K562 (cell line): ENCODE results near the gene ANKLE2. TPM values are rescaled to one million over a fixed set of nuclear protein-coding genes. Genes with fewer than 3 reads are reported as not detected.
A peak's percentile ranks its signal among the peaks of the same experiment; 100 is the strongest.

Experiments
- ATAC-seq: fragments of 200-7000 bp; cut with Tn5 transposase; 3 replicates; pipeline ENCODE4 v1.9.1; 2020; ENCODE audit warnings: moderate library complexity
- BruUV-seq: library from RNA; stranded (reverse); fragments of 400-500 nt; replicated peaks from 2 replicates; lab custom pipeline; 2021; lab: Mats Ljungman, UMichigan
- CTCF ChIA-PET: fragments of 300-600 bp; formaldehyde crosslinking; extraction: SDS; loops from one replicate; lab custom pipeline; 2021; ENCODE audit warnings: low intra/inter-chr PET ratio; lab: Yijun Ruan, JAX
- POLR2A ChIA-PET: fragments of 300-600, 350-650 bp; sonication (Branson Sonifier 250); formaldehyde crosslinking; extraction: SDS; loops from one replicate; lab custom pipeline; 2021; ENCODE audit warnings: antibody characterized with exemption, inconsistent platforms; lab: Yijun Ruan, JAX
- DNase-seq, 4 experiments: peaks; one replicate each; pipeline versions ENCODE4 v3.0.0 to v3.0.0-alpha.2; 2011 to 2018; ENCODE audit warnings: low spot score in 3 of 4, mixed read lengths in 3 of 4; ENCODE audit errors: extremely low read depth in 1 of 4
- FAIRE-seq: peaks from 2 replicates; lab custom pipeline; 2011; peaks lifted over from hg19 to GRCh38; lab: Jason Lieb, UNC
- H2AFZ ChIP-seq: 2 replicates; pipeline ENCODE4 v1.6.0; 2011; ENCODE audit warnings: low read depth, low read length, control low read depth, inconsistent platforms
- H3K27ac ChIP-seq: fragments of 200-600 bp; 3 replicates; pipeline ENCODE4 v1.8.0; 2011; ENCODE audit warnings: low read depth, mild to moderate bottlenecking, control low read depth, inconsistent platforms, low read length, moderate library complexity, mixed read lengths; ENCODE audit errors: extremely low read depth
- H3K27me3 ChIP-seq, 2 experiments: fragments of 300-600 bp in 1 of 2; 2 replicates in 1 of 2; 3 replicates in 1 of 2; pipeline versions ENCODE4 v1.6.0 to v1.8.0; 2011; ENCODE audit warnings: inconsistent platforms in 2 of 2, low read length in 2 of 2, mild to moderate bottlenecking in 1 of 2, mixed read lengths in 1 of 2, moderate library complexity in 1 of 2; ENCODE audit not compliant: control insufficient read depth in 2 of 2, insufficient read depth in 2 of 2
- H3K36me3 ChIP-seq: fragments of 300-600 bp; 3 replicates; pipeline ENCODE4 v1.8.0; 2011; ENCODE audit warnings: mild to moderate bottlenecking, low read length, inconsistent platforms; ENCODE audit not compliant: control insufficient read depth, insufficient read depth
- H3K4me1 ChIP-seq, 2 experiments: fragments of 200-600 bp in 1 of 2; replicated peaks in 1 of 2; 2 replicates in 1 of 2; 3 replicates in 1 of 2; pipeline versions ENCODE4 v1.5.1 to v1.8.0; 2011; ENCODE audit warnings: inconsistent platforms in 2 of 2, low read length in 2 of 2, mild to moderate bottlenecking in 1 of 2, mixed read lengths in 1 of 2, moderate library complexity in 1 of 2; ENCODE audit not compliant: control insufficient read depth in 2 of 2, insufficient read depth in 2 of 2
- H3K4me2 ChIP-seq: 2 replicates; pipeline ENCODE4 v1.6.1; 2011; ENCODE audit warnings: low read length, control low read depth, inconsistent platforms, mixed read lengths; ENCODE audit not compliant: insufficient read depth
- H3K4me3 ChIP-seq: fragments of 200-600 bp; sonication (generic), shearing (Covaris generic); 2 replicates; pipeline ENCODE4 v1.5.1; 2016; ENCODE audit warnings: control low read depth, inconsistent platforms
- H3K79me2 ChIP-seq: fragments of 200-600 bp; 3 replicates; pipeline ENCODE4 v1.8.0; 2011; ENCODE audit warnings: low read length, inconsistent platforms; ENCODE audit not compliant: control insufficient read depth, insufficient read depth
- H3K9ac ChIP-seq, 2 experiments: 2 replicates each; pipeline versions ENCODE4 v1.6.0 to v1.6.1; 2011; ENCODE audit warnings: low read depth in 2 of 2, low read length in 2 of 2, control low read depth in 1 of 2, inconsistent platforms in 1 of 2, mild to moderate bottlenecking in 1 of 2, mixed read lengths in 1 of 2; ENCODE audit not compliant: insufficient read depth in 1 of 2
- H3K9me1 ChIP-seq: one replicate; pipeline ENCODE4 v1.6.0; 2011; ENCODE audit warnings: inconsistent platforms, mild to moderate bottlenecking, low read length, moderate library complexity; ENCODE audit not compliant: control insufficient read depth, insufficient read depth
- H3K9me3 ChIP-seq: replicated peaks from 2 replicates; pipeline ENCODE4 v1.5.1; 2011; ENCODE audit warnings: low read depth, low read length, inconsistent platforms; ENCODE audit not compliant: control insufficient read depth, insufficient read depth
- H4K20me1 ChIP-seq: replicated peaks from 2 replicates; pipeline ENCODE4 v1.6.1; 2011; ENCODE audit warnings: low read length, inconsistent platforms, mixed read lengths; ENCODE audit not compliant: control insufficient read depth, insufficient read depth
- L3MBTL2 ChIP-seq: fragments of 450-650 bp; IDR thresholded peaks from 2 replicates; pipeline ENCODE4 v1.6.1; 2016; ENCODE audit warnings: mild to moderate bottlenecking, moderate library complexity
- MTA3 ChIP-seq: fragments of 450-650 bp; formaldehyde crosslinking; IDR thresholded peaks from 2 replicates; pipeline ENCODE4 v1.6.1; 2017; ENCODE audit warnings: mild to moderate bottlenecking, borderline replicate concordance
- NR2C2 ChIP-seq, 2 experiments: fragments of 200-800 bp in 1 of 2; sonication (Bioruptor generic) in 1 of 2; sonication (generic) in 1 of 2; formaldehyde crosslinking in 1 of 2; IDR thresholded peaks; 2 replicates each; pipeline versions ENCODE4 v1.6.1 to v1.8.0; 2016 to 2022; ENCODE audit warnings: mild to moderate bottlenecking in 1 of 2, missing compliant biosample characterization in 1 of 2, missing genetic modification characterization in 1 of 2, missing genetic modification reagents in 1 of 2
- SIN3A ChIP-seq, 2 experiments: fragments of 150-350 bp in 1 of 2; IDR thresholded peaks; 2 replicates each; pipeline ENCODE4 v1.6.1; 2011 to 2016; ENCODE audit warnings: borderline replicate concordance in 2 of 2, low read depth in 2 of 2, low read length in 2 of 2, mild to moderate bottlenecking in 2 of 2, moderate library complexity in 2 of 2; ENCODE audit not compliant: control insufficient read depth in 1 of 2
- UBTF ChIP-seq, 2 experiments: IDR thresholded peaks; 2 replicates each; pipeline ENCODE4 v1.6.1; 2012; ENCODE audit warnings: improper control_type of control experiment in 2 of 2, low read depth in 2 of 2, low read length in 2 of 2, borderline replicate concordance in 1 of 2
- XRCC3 ChIP-seq: fragments of 450-650 bp; IDR thresholded peaks from 2 replicates; pipeline ENCODE4 v1.6.1; 2017; ENCODE audit warnings: mild to moderate bottlenecking, moderate library complexity
- ZFX ChIP-seq: sonication (generic); formaldehyde crosslinking; IDR thresholded peaks from 2 replicates; pipeline ENCODE4 v1.8.0; 2022; ENCODE audit warnings: mild to moderate bottlenecking, missing genetic modification reagents, moderate library complexity
- WGBS: fragments of 100-300 bp; shearing (Covaris generic); methylation state at CpG from one replicate; pipeline ENCODE4 v1.1.6; 2016; ENCODE audit warnings: low coverage, mixed read lengths; ENCODE audit not compliant: insufficient coverage; ENCODE audit errors: missing lambda C conversion rate; 5-methylcytosine and 5-hydroxymethylcytosine counted together
- in situ Hi-C: fragments of 300-500 bp; cut with MboI; formaldehyde crosslinking; loops from 4 replicates; pipeline ENCODE4 v1.15.0; 2018; ENCODE audit warnings: inconsistent platforms, mixed read lengths
- intact Hi-C: fragments of 100-400 bp; cut with micrococcal nuclease; formaldehyde crosslinking; loops from 2 replicates; pipeline ENCODE4 v1.14.2; 2022
- polyA plus RNA-seq, 8 experiments: library from polyadenylated mRNA; depleted of rRNA in 4 of 8; stranded (reverse) in 5 of 8; unstranded in 3 of 8; fragments of >200 nt; fragmentation: Nextera tagmentation in 2 of 8; fragmentation: Illumina TruSeq in 1 of 8; extraction: Ambion mirVana in 2 of 8; extraction: Trizol in 1 of 8; gene quantifications; 2 replicates each; pipeline versions ENCODE4 v1.2.1 to v1.2.3, GENCODE V29; 2011 to 2014; ENCODE audit warnings: inconsistent platforms in 1 of 8, missing spikeins in 1 of 8
- total RNA-seq, 7 experiments: library from RNA; depleted of rRNA in 6 of 7; stranded (reverse); fragments of >200 nt in 6 of 7; fragmentation: Illumina TruSeq in 2 of 7; extraction: Trizol in 2 of 7; gene quantifications; 2 replicates each; pipeline versions ENCODE4 v1.2.1 to v1.2.3, GENCODE V29; 2011 to 2021; ENCODE audit warnings: low replicate concordance in 1 of 7
- TF ChIP-seq, protein P1 (sequence below): sonication (generic); formaldehyde crosslinking; IDR thresholded peaks from 2 replicates; pipeline ENCODE4 v1.8.0; 2022; ENCODE audit warnings: mild to moderate bottlenecking, missing genetic modification reagents

The ANKLE2 gene
- total and polyA plus RNA-seq, 9 of the 15 experiments (the other 6 are each of a cell fraction or from before 2014, with no cell fraction given): 3.2 to 57.7 (median 45.6) TPM

- TF ChIP-seq NR2C2 (CRISPR knock-in tag; IDR thresholded peaks at IDR 0.05): 0 out of 2 replicates have a peak, but pooled peaks have one; percentile 41
- peak; percentile 84 for TF ChIP-seq NR2C2 (tag; IDR thresholded peaks at IDR 0.05)
- TF ChIP-seq UBTF (IDR thresholded peaks at IDR 0.05; ENCODE audit: borderline replicate concordance in 1 of 2, low read depth in 2 of 2, low read length in 2 of 2): peak in 1 of 2 experiments; percentile 38; a peak in 2 of 4 replicates
- peak; percentile 78 for TF ChIP-seq L3MBTL2
Observed at GRCh38 chr12:132687211-132688164, 74.1 kb downstream of the ANKLE2 start, which contains the start of the genes POLE and PXMP2 (continued).

DNA sequence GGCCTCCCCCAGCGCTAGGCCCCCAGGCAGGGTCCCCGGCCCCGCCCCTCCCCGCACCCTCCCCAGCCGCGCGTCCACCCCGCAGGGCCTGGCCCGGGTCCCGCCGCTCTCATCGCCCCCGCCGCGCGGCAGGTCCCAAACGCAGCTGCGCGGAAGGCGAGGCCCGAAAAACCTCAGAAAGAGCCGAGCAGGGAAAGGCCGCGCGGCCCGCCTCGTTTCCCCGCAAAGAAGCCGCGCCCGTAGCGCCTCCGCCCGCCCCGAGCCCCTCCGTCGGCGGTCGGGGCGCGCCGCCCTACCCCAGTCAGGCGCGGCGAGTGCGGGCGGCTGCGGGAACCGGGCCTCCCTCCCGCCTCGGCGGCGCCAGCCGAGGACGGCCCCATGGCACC is 74.8 kb downstream of the ANKLE2 start:
- in situ Hi-C loops: no loop called here
- intact Hi-C loops: no loop called here
- Histone ChIP-seq H3K27ac (peak overlapping the region; percentile 96), H3K9ac (peak overlapping the region; percentile 88 to 98), H4K20me1 (peaks cover 7% of the 10 kb centered on the region), H3K36me3 (peaks cover 47% of the 10 kb centered on the region), H3K27me3 (no peaks in the 10 kb centered on the region), H2AFZ (peak overlapping the region; percentile 63; the same call in 1 of the 2 replicates), H3K9me3 (peaks cover 9% of the 10 kb centered on the region; the same call in 1 of the 2 replicates), H3K4me1 (peaks cover 14 to 29% of the 10 kb centered on the region in 2 experiments; a peak in 4 of 5 replicates), H3K4me2 (peak overlapping the region; percentile 94; the same call in 1 of the 2 replicates), H3K4me3 (peak overlapping the region; percentile 92), H3K79me2 (peaks cover 65% of the 10 kb centered on the region), H3K9me1 (peaks cover 6% of the 10 kb centered on the region)
- WGBS: 0% methylated on average over 2 of the region's 55 CpGs
- ATAC-seq (peak; percentile 79), FAIRE-seq (no peak), DNase-seq (peak; percentile 41 to 80 (median 70))
- no TSS peak for BruUV-seq
- ChIA-PET CTCF (no interaction called here), POLR2A (interaction anchor here (0.6 to 0.7 kb wide), 2 partner anchors 24 to 150 kb away, joined by 3 to 4 read pairs; partner anchors contain the start of gene PGAM5)
- peak in 1 of 2 experiments; percentile 86; a peak in 1 of 4 replicates for TF ChIP-seq UBTF (IDR thresholded peaks at IDR 0.05; ENCODE audit: borderline replicate concordance in 1 of 2, low read depth in 2 of 2, low read length in 2 of 2)
- no peak for TF ChIP-seq MTA3
- no peak for TF ChIP-seq XRCC3
- 0 out of 4 replicates have a peak, but pooled peaks of 1 of the 2 experiments have one; percentile 26 for TF ChIP-seq SIN3A (IDR thresholded peaks at IDR 0.05; ENCODE audit: borderline replicate concordance in 2 of 2, control insufficient read depth in 1 of 2, low read depth in 2 of 2, low read length in 2 of 2)
- TF ChIP-seq, protein P1, sequence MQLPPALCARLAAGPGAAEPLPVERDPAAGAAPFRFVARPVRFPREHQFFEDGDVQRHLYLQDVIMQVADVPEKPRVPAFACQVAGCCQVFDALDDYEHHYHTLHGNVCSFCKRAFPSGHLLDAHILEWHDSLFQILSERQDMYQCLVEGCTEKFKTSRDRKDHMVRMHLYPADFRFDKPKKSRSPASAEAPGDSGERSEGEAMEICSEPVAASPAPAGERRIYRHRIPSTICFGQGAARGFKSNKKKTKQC (CRISPR knock-in tag): no peak
- peak; percentile 58 for TF ChIP-seq ZFX (CRISPR knock-in tag)
- TF ChIP-seq NR2C2 (CRISPR knock-in tag; IDR thresholded peaks at IDR 0.05): no peak
- no peak for TF ChIP-seq NR2C2 (tag; IDR thresholded peaks at IDR 0.05)
